NCI-H82 (cell line): Measurements from ENCODE around the gene SYT17.

Source experiments
- DNase-seq: peaks from one replicate; lab custom pipeline; 2025; lab: John Stamatoyannopoulos, UW

The SYT17 gene

GRCh38 chr16:19254611-19255010, 86.6 kb downstream of the SYT17 start:
- DNase-seq: no peak

- DNase-seq: no peak
These were observed 96.2 kb downstream of the SYT17 start for GRCh38 chr16:19264123-19264673.

GRCh38 chr16:19265380-19265930, 97.4 kb downstream of the SYT17 start:
- DNase-seq: peak; percentile 34

GRCh38 chr16:19266774-19267173, 98.7 kb downstream of the SYT17 start:
- no peak for DNase-seq

- DNase-seq: no peak
These were observed 101.1 kb downstream of the SYT17 start for GRCh38 chr16:19269098-19269497.

GRCh38 chr16:19274165-19274797, 106.2 kb downstream of the SYT17 start:
- DNase-seq: no peak

- DNase-seq: no peak
These were observed 110.4 kb downstream of the SYT17 start for GRCh38 chr16:19278403-19278802.

- DNase-seq: no peak
These were observed 113.2 kb downstream of the SYT17 start for GRCh38 chr16:19281246-19281645.

GRCh38 chr16:19282101-19282500, 114.1 kb downstream of the SYT17 start:
- no peak for DNase-seq

- DNase-seq: peak; percentile 5
These were observed 115.6 kb downstream of the SYT17 start for GRCh38 chr16:19283637-19284036.

GRCh38 chr16:19284207-19284606, 116.2 kb downstream of the SYT17 start:
- no peak for DNase-seq

GRCh38 chr16:19285431-19285830, 117.4 kb downstream of the SYT17 start, which contains the start of gene CLEC19A:
Gene CLEC19A, plus strand, starts transcription at chr16:19285731. Its CDS starts 121 bp downstream, at chr16:19285852.
- no peak for DNase-seq

- no peak for DNase-seq
These were observed 118.8 kb downstream of the SYT17 start for GRCh38 chr16:19286827-19287226.

- DNase-seq: peak; percentile 63
These were observed 119.2 kb downstream of the SYT17 start for GRCh38 chr16:19287241-19287640.

GRCh38 chr16:19288872-19289799, 121.1 kb downstream of the SYT17 start:
- DNase-seq: peak; percentile 45

- DNase-seq: peak; percentile 42
These were observed 121.9 kb downstream of the SYT17 start for GRCh38 chr16:19289811-19290485.

- no peak for DNase-seq
These were observed 122.8 kb downstream of the SYT17 start for GRCh38 chr16:19290860-19291259.

- DNase-seq: peak; percentile 59
These were observed 123.4 kb downstream of the SYT17 start for GRCh38 chr16:19291475-19291874.

GRCh38 chr16:19292186-19292585, 124.1 kb downstream of the SYT17 start:
- DNase-seq: no peak

GRCh38 chr16:19294156-19294649, 126.2 kb downstream of the SYT17 start:
- no peak for DNase-seq

GRCh38 chr16:19295393-19295792, 127.4 kb downstream of the SYT17 start:
- DNase-seq: no peak

GRCh38 chr16:19297454-19297853, 129.4 kb downstream of the SYT17 start:
- no peak for DNase-seq
